Measurements from ENCODE around the gene KLF4. TPM values are rescaled to one million over a fixed set of nuclear protein-coding genes. Genes with fewer than 3 reads are reported as not detected.
"Not testable (repeated sequence)": the region's sequence is repeated elsewhere in the genome, so short reads cannot be mapped to it uniquely, and the experiment has no call there.

The KLF4 gene
- total RNA-seq (2014; rRNA removed; shearing (Covaris generic)): 1.3 and 3.7 TPM in 2 replicates
- 3.5 and 5.8 TPM in 2 replicates for polyA plus RNA-seq (2015; cell fraction: cytosol; rRNA removed)
- polyA plus RNA-seq (2015; cell fraction: nucleus; rRNA removed): 7.2 and 8.7 TPM in 2 replicates

DNA sequence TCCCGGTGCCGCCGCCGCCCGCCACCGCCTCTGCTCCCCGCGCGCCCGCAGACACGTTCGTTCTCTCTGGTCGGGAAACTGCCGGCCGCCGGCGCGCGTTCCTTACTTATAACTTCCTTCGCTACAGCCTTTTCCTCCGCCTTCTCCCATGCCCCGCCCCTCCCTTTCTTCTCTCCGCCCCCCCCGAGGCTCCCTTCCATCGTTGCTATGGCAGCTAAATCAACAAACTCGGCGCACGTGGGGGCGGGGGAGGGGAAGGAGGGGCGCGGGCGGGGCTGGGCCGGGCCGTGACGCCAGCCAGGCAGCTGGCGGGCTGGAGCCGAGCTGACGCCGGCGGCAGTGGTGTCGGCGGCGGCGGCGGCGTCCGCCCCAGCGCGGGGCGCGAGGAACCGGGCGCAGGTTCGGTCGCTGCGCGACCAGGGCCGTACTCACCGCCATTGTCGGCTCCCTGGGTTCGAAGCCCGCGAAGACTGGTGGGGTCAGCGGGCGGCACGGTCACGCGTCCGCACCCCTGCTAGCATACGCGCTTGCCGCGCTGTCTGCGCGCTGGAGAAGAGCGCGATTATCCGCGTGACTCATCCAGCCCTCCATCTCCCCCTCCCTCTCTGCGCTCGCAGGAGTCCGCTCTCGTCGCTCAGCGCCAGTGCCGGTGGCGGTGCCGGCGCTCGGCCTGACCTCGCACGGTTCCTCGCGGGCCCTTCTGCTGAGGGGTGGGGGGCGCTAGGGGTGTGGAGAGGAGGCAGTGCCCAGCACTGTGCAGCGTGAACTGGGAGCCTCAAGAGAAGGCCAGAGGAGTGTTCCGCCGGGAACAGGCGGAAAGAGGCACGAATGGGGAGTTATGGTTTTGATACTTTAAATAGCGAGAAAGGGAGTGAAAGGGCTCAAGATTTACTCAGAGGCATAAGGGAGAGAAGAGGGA, at the start of gene KLF4:
Gene KLF4 (minus strand): TSS at position 83 of the 919 bp plus-strand sequence. CDS start 597 bp downstream, outside the sequence.
- peak; percentile 21 for DNase-seq (ENCODE audit: low read depth)

DNA sequence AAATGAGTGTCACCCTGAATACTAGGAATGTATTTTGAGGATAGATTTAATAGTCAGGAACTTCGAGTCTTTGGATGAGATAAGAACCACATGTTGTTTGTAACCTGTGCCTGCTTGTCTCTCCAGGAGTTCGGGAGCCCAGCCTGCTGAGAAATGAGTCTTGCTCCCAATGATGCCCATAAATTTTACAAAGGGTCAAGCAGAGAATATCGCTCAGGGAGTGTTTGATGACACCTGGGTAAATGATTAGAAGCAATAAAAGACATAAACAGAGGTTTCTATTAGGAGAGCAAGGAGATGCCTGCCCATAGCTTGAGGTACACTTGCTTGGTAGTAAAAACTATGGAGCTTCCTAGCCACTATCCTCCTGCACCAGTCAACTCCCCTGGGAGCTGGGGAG, 46.9 kb upstream of the KLF4 start:
- DNase-seq (ENCODE audit: low read depth): no peak

DNA sequence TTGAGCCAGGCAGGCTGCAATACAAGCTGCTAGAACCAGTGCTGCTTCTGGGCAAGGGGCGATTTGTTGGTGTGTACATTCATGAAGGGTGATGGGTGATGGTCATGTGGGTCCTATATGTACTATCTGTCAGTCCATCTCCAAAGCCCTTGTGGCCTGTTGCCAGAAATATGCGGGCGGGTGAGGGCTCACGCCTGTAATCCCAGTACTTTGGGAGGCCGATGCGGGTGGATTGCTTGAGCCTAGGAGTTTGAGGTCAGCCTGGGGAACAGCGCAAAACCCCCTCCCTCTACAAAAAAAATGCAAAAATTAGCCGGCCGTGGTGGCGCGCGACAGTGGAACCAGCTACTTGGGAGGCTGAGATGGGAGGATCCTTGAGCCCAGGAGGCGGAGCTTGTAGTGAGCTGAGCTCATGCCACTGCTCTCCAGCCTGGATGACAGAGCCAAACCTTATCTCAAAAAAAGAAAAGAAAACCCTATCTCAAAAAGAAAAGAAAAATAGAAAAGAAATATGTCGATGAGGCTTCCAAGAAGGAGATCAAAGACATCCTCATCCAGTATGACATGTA, 45.0 kb upstream of the KLF4 start:
- DNase-seq (ENCODE audit: low read depth): no peak

DNA sequence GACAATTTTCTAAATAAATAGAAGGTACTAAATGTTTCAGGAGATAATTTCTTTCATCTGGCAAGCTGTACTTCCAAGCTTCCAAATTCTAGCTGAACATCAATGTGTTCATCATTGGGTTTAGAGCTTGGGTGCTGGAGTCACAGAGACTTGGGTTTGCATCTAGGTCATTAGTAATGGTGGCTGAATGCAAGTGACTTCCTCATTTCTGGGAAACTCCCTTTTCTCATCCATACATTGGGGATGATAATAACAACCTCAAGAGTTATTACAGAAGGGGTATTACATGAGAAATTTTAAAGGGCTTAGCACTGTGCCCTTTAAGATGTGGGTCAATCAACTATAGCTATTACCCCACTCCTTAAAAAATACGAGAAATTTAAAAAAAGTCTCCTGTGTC, 41.1 kb upstream of the KLF4 start:
- no peak for DNase-seq (ENCODE audit: low read depth)

DNA sequence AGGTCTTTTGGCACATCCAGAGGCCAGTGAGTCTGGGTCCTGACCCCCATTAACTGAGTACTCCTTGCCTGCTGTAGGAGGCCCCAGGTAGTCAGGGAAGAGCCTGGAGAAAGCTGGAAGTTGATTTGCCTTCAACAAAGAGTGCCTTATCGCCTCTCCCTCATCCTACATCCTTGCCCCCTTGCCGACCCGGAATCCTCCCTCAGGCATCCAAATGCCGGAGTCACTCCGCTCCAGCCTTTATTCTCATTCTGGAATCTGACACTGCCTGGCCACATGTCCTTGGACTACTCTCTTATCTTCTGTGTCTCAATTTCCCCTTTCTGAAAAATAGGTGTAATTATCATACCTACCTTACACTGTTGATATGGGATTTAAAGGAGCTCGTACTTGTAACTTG, 39.1 kb upstream of the KLF4 start:
- no peak for DNase-seq (ENCODE audit: low read depth)

DNA sequence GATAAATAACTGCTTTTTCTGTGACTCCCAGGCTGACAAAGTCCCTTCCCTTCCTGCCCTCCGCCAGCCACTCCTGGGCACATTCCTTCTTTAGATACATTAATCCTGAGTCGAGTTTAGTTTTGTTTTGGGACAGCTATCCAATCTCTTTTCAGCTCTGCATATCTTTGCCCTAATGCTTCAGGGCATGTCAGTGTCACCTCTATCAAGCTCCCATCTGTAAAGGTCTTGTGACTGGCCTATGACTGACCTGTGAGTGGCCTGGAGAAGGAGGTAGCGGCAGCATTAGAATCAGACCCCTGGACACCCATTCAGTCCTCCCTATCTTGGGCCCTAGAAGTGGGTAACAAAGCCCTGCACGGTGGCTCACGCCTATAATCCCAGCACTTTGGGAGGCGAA, 34.0 kb upstream of the KLF4 start:
- DNase-seq (ENCODE audit: low read depth): no peak

DNA sequence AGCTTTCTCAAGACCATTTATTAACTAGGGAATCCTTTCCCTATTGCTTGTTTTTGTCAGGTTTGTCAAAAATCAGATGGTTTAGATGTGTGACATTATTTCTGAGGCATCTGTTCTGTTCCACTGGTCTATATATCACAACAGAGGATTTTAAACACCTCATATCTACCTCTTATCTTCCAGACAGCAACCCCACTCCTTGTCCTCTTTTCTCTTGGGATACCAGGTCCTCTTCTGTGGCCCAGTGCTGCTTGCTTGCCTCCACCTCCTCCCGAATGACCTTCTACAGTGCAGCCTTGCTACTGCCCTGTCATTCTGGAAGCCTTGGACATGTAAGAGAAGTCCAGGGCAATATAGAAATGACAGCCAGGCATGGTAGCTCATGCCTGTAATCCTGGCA, 30.6 kb upstream of the KLF4 start:
- DNase-seq (ENCODE audit: low read depth): no peak

DNA sequence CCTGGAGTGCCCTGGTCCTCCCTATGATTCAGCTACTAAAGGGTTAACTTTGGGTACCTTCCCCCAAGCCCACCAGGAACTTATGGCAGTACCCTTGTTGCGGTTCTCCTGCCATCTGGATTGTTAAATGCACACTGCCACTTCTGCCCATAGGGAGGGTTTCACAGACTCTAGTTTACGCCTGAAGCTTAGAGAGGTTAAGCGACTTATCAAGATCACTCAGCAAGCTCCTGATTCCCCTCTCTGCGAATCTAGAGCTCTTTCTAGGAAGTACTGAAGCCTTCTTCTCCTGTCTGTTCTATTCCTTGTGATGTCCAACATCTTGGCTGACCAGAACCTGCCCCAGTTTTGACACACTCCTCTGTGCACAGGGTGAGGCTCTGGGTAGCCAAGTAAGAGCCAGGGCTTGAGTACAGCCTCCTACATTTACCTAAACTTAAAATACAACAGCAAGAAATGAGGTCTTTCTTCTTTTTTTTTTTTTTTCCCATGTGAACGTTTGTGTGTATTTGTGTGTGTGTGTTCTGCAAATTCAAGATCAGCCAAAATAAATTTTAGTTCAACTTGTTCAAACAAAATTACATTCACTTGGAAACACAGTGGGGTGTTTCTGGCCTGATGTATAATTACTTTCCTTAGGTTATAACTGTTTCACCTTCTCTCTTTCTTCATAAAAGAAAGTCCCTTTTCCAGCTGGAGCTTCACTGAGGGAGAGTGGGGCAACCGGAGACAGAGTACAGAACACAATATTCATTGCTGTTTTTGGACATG, 28.7 kb upstream of the KLF4 start:
- DNase-seq (ENCODE audit: low read depth): no peak

DNA sequence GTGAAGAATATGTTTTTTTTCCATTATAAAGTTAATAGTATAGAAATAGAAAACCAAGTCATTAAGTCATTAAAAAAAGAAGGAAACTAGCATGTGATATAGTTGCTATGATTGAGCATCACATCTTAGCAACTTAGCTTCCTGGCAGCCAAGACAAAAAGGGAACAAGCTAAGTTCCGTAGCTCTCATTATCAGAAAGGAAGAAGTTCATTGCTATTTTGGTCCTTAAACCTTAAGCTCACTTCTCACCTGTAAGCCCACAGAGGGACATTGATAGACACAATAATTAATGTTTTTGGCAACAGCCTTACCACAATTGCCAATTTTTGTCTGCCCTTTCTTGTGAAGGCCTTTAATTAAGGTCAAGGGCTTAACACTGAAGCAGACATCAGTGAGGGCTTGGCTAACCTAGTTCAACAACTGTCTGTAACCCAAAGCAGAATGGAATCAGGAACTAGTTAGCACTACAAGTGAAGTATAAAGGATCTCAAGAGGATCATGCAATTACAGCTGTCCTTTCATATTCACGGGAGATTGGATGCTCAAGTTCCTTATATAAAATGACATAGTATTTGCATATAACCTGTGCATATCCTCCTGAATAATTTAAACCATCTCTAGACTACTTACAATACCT, 24.0 kb upstream of the KLF4 start:
- no peak for DNase-seq (ENCODE audit: low read depth)

DNA sequence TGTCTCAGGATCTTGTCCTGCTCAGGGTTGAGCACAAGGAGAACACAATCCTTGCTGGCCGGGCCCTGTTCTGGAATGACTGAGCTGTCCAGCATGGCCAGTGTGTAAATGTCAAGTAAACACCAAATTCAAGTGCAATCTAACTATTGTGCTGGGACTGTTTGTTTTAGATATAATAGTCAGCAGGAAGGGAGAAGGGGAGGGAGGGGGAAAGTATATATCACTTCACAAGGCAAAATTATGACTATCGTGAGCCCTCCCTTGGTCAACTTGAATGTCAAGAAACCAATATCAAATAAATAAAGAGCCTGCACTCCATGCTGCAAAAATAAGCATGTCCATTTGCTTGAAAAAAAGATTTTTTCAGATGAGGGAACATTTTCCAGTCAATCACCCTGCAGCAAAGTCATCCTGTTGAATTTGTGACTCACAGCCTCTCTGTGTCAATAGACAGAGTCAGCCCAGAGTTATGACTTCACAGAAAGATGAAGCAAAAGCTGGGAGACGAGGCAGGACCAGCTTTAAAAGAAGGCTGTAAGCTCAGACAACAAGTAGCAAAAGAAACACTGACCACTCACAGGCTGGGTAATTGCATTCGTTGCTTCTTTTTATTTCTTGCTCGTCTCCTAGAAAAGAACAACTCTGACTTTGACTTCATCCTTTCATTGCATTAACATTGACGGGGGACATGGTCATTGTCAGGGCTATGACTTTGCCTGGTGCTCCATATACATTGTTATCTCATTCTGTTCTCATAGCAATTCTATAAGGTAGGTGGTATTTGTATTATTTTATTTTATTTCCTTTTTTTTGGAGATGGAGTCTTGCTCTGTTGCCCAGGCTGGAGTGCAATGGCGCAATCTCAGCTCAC, 15.3 kb upstream of the KLF4 start:
- peak; percentile 84 for DNase-seq (ENCODE audit: low read depth)

DNA sequence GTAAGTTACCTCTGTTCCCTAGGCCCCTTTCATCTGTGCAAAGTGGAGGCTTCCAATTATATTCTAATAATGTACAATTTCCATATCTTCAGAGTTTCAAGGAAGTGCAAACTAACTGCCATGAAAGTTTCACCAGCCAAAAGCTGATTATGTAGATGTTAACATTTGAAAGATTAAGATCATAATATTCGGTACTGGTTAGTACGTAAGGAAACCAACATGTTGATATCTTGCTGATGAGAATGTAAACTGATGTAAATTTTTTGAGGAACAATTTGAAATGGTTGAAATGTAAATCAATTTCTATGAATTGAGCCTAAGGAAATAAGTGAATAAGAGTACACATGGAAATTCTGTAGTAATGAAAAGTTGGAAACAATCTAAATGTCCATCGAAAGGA, 12.9 kb upstream of the KLF4 start:
- DNase-seq (ENCODE audit: low read depth): no peak

DNA sequence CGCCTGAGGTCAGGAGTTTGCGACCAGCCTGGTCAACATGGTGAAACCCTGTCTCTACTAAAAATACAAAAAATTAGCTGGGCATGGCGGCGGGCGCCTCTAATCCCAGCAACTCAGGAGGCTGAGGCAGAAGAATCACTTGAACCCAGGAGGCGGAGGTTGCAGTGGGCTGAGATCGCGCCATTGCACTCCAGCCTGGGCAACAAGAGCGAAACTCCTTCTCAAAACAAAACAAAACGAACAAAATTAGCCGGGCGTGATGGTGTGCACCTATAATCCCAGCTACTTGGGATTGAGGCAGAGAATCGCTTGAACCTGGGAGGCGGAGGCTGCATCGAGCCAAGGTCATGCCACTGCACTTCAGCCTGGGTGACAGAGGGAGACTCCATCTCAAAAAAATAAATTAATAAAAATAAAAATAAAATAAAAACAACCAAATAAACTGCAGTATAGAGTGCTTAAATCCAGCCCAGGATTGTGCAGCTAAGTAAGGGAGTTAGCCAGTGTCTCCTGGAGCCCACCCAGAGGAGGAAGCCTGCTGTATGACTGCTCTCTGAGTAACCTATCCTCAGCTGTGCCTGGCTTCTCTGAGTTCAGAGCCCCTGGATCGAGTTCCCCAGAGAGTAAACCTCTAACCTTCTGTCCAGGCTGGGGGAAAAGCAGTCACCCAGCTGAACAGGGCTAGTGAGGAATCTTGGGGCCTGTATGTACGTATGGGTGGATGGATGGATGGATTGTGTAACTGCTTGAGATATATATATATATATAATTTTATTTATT, 11.0 kb upstream of the KLF4 start:
- DNase-seq (ENCODE audit: low read depth): not testable (repeated sequence)

DNA sequence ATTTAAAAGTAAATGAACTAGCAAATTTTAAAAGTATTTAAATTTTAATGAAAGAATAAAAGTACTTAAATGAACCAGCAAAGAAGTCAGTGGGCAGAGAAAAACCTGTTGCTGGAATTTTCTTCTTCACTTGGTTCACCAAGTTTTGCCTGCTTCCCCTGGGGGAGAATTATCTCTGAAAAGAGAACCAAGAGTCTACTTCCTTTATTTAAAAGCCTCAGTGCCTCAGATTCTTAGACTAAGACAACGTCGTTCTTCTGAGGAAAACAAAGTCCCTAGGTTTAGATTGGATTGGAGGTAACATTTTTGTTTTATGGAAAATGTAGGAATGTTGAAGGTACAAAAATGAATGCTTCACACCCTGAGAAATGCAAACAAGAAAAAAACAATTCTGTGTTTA, 7.4 kb upstream of the KLF4 start:
- no peak for DNase-seq (ENCODE audit: low read depth)

DNA sequence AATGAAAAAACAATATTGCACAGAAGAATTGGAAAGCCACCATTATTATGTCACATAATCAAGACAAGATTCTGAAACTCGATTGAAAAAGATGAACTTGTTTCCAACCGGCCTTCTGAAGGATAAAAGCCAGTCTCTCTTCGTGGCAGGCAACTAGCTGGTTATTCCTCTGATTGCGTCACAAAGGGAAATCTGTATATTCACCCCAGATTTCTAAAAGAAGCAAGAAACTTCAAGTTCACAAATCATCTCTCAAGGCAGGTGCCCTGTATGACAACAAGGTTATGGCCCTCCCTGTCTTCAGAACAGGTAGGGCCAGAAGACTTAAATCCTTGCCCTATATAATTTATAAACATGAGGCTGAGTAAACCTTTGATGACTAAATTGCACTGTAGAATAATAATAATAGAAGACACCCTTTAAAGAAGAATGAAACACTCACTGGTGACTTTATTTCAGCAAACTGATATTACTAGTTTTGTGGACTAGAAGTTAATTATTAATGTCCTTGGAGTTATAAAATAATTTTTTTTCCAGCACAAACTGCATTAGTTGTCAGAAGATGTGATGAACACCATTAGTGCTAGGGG, 2.9 kb upstream of the KLF4 start:
- DNase-seq (ENCODE audit: low read depth): no peak

DNA sequence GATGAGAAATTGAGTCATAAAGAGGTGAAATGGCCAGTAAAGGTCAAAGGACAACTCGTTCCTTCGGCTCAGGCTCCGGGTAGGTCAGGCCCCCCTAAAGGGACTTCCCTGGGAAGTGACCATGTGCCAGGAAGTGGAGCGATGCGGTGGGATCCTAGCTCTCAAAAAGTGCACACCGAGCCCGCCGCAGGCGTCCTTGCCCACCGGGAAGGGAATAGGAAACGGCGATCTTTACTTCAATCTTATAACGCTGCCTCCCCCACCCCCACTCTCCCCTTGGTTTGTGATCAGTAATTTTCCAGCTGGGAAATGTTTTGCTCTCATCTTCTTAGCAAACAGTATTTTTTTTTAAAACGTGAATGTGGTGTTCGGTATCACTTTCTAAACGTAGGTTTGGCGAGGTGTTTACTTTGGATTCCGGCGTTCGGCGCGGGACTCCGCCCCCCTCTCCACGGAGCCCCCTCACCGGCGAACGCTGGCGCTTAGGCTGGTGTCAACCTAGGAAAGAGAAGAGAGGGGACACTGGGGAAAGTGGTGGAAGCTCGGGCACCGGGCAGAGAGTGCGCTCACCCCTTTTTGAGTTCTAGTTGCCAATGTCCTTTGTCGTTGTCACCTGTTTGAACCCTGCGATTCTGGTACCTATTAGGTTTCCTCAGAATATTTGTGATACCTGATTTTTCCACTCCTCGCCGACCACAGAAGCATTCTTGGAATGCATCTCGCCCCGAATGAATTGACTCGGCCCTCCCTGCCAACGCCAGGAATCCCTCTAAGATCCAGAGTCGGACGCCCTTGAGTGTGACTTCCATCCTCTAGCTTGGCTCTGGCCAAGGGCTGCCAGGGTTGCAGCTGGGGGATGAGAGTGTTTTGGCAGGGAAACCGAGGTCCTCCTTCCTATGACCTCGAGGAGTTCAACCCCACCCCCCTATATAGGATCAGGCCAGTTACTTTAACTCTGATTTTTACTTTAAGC, 1.8 kb upstream of the KLF4 start:
- no peak for DNase-seq (ENCODE audit: low read depth)

DNA sequence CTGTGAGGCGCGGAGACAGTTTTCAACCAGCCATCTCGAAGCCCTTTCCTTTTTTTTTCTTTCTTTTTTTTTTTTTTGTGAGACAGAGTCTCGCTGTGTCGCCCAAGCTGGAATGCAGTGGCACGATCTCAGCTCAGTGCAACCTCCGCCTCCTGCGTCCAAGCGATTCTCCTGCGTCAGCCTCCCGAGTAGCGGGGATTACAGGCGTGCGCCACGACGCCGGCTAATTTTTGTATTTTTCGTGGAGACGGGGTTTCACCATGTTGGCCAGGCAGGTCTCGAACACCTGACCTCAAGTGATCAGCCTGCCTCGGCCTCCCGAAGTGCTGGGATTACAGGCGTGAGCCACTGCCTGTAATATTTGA, 1.0 kb upstream of the KLF4 start:
- not testable (repeated sequence) for DNase-seq (ENCODE audit: low read depth)

DNA sequence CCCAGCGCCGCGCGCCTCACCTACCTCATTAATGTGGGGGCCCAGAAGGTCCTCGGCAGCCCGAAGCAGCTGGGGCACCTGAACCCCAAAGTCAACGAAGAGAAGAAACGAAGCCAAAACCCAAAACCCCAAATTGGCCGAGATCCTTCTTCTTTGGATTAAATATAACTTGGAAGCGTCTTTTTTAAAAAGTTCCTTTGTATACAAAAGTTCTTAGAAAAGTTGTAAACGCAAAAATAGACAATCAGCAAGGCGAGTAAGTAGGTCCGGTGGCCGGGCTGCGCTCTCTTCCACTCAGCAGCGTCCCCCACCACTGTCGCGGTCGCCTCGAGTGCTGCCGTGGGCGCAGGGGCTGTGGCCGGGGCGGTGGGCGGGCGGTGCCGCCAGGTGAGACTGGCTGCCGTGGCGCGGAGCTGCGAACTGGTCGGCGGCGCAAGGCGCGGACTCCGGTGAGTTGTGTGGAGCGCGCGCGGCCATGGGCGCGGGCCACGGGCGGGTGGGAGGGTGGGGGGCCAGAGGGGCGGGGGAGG, 360 bp downstream of the KLF4 start:
- no peak for DNase-seq (ENCODE audit: low read depth)
